A549 (cell line): ENCODE data around the gene NUDC. TPM values are rescaled to one million over a fixed set of nuclear protein-coding genes. Genes with fewer than 3 reads are reported as not detected.

Experiments
- ATAC-seq, 2 experiments: fragments of 200-7000 bp in 1 of 2; fragments of >200 bp in 1 of 2; cut with Nextera tagmentation in 1 of 2; cut with Tn5 transposase in 1 of 2; 3 replicates each; pipeline versions ENCODE4 v1.8.0 to v1.9.1; 2018 to 2020; ENCODE audit warnings: mild to moderate bottlenecking in 1 of 2, moderate library complexity in 1 of 2
- CTCF ChIA-PET: fragments of 300-600 bp; sonication (Branson Sonifier 250); formaldehyde crosslinking; extraction: SDS; loops from one replicate; lab custom pipeline; 2021; ENCODE audit warnings: antibody characterized with exemption, inconsistent platforms; lab: Yijun Ruan, JAX
- POLR2A ChIA-PET: fragments of 350-600 bp; formaldehyde crosslinking; extraction: SDS; loops from one replicate; lab custom pipeline; 2021; ENCODE audit warnings: antibody characterized with exemption, inconsistent platforms; lab: Yijun Ruan, JAX
- DNase-seq, 2 experiments: peaks; one replicate each; pipeline versions ENCODE4 v3.0.0 to v3.0.0-alpha.2; 2011 to 2016; ENCODE audit warnings: low read depth in 1 of 2, low spot score in 1 of 2
- FAIRE-seq: peaks from 2 replicates; lab custom pipeline; 2011; peaks lifted over from hg19 to GRCh38; lab: Jason Lieb, UNC
- H3K27ac ChIP-seq, 2 experiments: fragments of >200 bp; sonication (Bioruptor Twin); formaldehyde crosslinking; 3 replicates each; pipeline ENCODE4 v1.5.1; 2016 to 2017
- H3K4me1 ChIP-seq: fragments of >200 bp; sonication (Bioruptor Twin); formaldehyde crosslinking; 3 replicates; pipeline ENCODE4 v1.6.1; 2016
- H3K4me2 ChIP-seq: fragments of >200 bp; sonication (Bioruptor Twin); formaldehyde crosslinking; 3 replicates; pipeline ENCODE4 v1.6.1; 2016
- H3K4me3 ChIP-seq: fragments of >200 bp; sonication (Bioruptor Twin); formaldehyde crosslinking; 3 replicates; pipeline ENCODE4 v1.5.1; 2016
- H3K9me3 ChIP-seq: fragments of >200 bp; sonication (Bioruptor Twin); formaldehyde crosslinking; 3 replicates; pipeline ENCODE4 v1.6.1; 2016
- CEBPB ChIP-seq, 2 experiments: fragments of >200 bp in 1 of 2; sonication (Bioruptor Twin) in 1 of 2; formaldehyde crosslinking in 1 of 2; IDR thresholded peaks; 2 replicates each; pipeline ENCODE4 v1.6.1; 2012 to 2016
- CHD4 ChIP-seq: fragments of 200-600 bp; sonication (generic); IDR thresholded peaks from 2 replicates; pipeline ENCODE4 v1.6.1; 2016; ENCODE audit warnings: antibody characterized with exemption, mild to moderate bottlenecking, borderline replicate concordance
- EHF ChIP-seq: fragments of 250-450 bp; sonication (Bioruptor Pico); IDR thresholded peaks from 2 replicates; pipeline ENCODE4 v1.5.0; 2020; ENCODE audit warnings: mild to moderate bottlenecking
- ESRRA ChIP-seq: fragments of 150-350 bp; IDR thresholded peaks from 2 replicates; pipeline ENCODE4 v1.6.1; 2014; ENCODE audit warnings: mild to moderate bottlenecking, low read length, borderline replicate concordance
- FOSL2 ChIP-seq, 2 experiments: fragments of 450-650 bp in 1 of 2; fragments of >200 bp in 1 of 2; sonication (Bioruptor Twin) in 1 of 2; formaldehyde crosslinking; IDR thresholded peaks; 2 replicates each; pipeline versions ENCODE4 v1.5.0 to v1.6.1; 2016 to 2020; ENCODE audit warnings: mild to moderate bottlenecking in 1 of 2, moderate library complexity in 1 of 2
- GATA3 ChIP-seq: IDR thresholded peaks from 2 replicates; pipeline ENCODE4 v1.6.1; 2012; ENCODE audit warnings: borderline replicate concordance
- HOXA7 ChIP-seq: fragments of 250-450 bp; sonication (Bioruptor Pico); IDR thresholded peaks from 2 replicates; pipeline ENCODE4 v1.5.0; 2020; ENCODE audit warnings: mild to moderate bottlenecking, moderate library complexity
- HOXB13 ChIP-seq: fragments of 250-450 bp; sonication (Bioruptor Pico); IDR thresholded peaks from 2 replicates; pipeline ENCODE4 v1.5.0; 2020; ENCODE audit warnings: low read depth, mild to moderate bottlenecking, moderate library complexity
- JUNB ChIP-seq: fragments of >200 bp; sonication (Bioruptor Twin); formaldehyde crosslinking; IDR thresholded peaks from 2 replicates; pipeline ENCODE4 v1.6.1; 2016
- KDM1A ChIP-seq: fragments of 200-600 bp; sonication (generic); IDR thresholded peaks from 2 replicates; pipeline ENCODE4 v1.6.1; 2016; ENCODE audit warnings: low read depth, mild to moderate bottlenecking
- KDM5A ChIP-seq: fragments of 200-600 bp; sonication (generic); IDR thresholded peaks from 2 replicates; pipeline ENCODE4 v1.6.1; 2016; ENCODE audit warnings: antibody characterized with exemption, mild to moderate bottlenecking
- MAZ ChIP-seq: fragments of 150-350 bp; IDR thresholded peaks from 2 replicates; pipeline ENCODE4 v1.6.1; 2014; ENCODE audit warnings: antibody characterized with exemption, low read depth, low read length, borderline replicate concordance
- MYC ChIP-seq: IDR thresholded peaks from 2 replicates; pipeline ENCODE4 v1.6.1; 2012; ENCODE audit warnings: mild to moderate bottlenecking, inconsistent platforms, low read length, improper control_type of control experiment, borderline replicate concordance
- NFE2L2 ChIP-seq: fragments of 150-350 bp; conservative IDR thresholded peaks from 2 replicates; pipeline ENCODE4 v1.6.1; 2014; ENCODE audit warnings: low read length
- NR3C1 ChIP-seq: fragments of >200 bp; sonication (Bioruptor Twin); formaldehyde crosslinking; IDR thresholded peaks from 3 replicates; pipeline ENCODE4 v1.6.1; 2017
- PHF8 ChIP-seq: fragments of 200-600 bp; sonication (generic); IDR thresholded peaks from 2 replicates; pipeline ENCODE4 v1.6.1; 2016; ENCODE audit warnings: low read depth, mild to moderate bottlenecking, antibody characterized with exemption, moderate library complexity, borderline replicate concordance
- RAD21 ChIP-seq, 2 experiments: fragments of >200 bp in 1 of 2; sonication (Bioruptor Twin) in 1 of 2; formaldehyde crosslinking in 1 of 2; IDR thresholded peaks in 1 of 2; conservative IDR thresholded peaks in 1 of 2; 2 replicates in 1 of 2; 3 replicates in 1 of 2; pipeline ENCODE4 v1.6.1; 2012 to 2018; ENCODE audit warnings: inconsistent platforms in 1 of 2
- RARB ChIP-seq: fragments of 250-450 bp; sonication (Bioruptor Pico); IDR thresholded peaks from 2 replicates; pipeline ENCODE4 v1.8.0; 2021; ENCODE audit warnings: mild to moderate bottlenecking, moderate library complexity
- RCOR1 ChIP-seq: fragments of 150-350 bp; IDR thresholded peaks from 2 replicates; pipeline ENCODE4 v1.6.1; 2014; ENCODE audit warnings: antibody characterized with exemption, low read length, low read depth
- RFX5 ChIP-seq: fragments of 450-650 bp; IDR thresholded peaks from 2 replicates; pipeline ENCODE4 v1.7.1; 2014; ENCODE audit warnings: antibody characterized with exemption, mild to moderate bottlenecking, moderate library complexity
- TP53 ChIP-seq: fragments of 250-450 bp; sonication (Bioruptor Pico); IDR thresholded peaks from 2 replicates; pipeline ENCODE4 v1.5.0; 2021; ENCODE audit warnings: mild to moderate bottlenecking, moderate library complexity
- ZC3H11A ChIP-seq: fragments of 450-650 bp; IDR thresholded peaks from 2 replicates; pipeline ENCODE4 v1.6.1; 2014; ENCODE audit warnings: antibody characterized with exemption, mild to moderate bottlenecking
- ZNF302 ChIP-seq: fragments of 250-450 bp; sonication (Bioruptor Pico); IDR thresholded peaks from 2 replicates; pipeline ENCODE4 v1.9.0; 2021; ENCODE audit warnings: inconsistent platforms, mild to moderate bottlenecking, moderate library complexity
- WGBS: methylation state at CpG from one replicate; pipeline ENCODE4 v1.1.6; 2017; ENCODE audit errors: missing lambda C conversion rate; 5-methylcytosine and 5-hydroxymethylcytosine counted together
- polyA plus RNA-seq, 4 experiments: library from polyadenylated mRNA; depleted of rRNA in 3 of 4; stranded (reverse); fragments of >200 nt; fragmentation: RNase III in 1 of 4; extraction: RNeasy Plus Mini Kit Qiagen cat#74134 plus additional on column Dnase treatment in 1 of 4; gene quantifications; 2 replicates in 3 of 4; 3 replicates in 1 of 4; pipeline ENCODE4 v1.2.3, GENCODE V29; 2011 to 2017
- TF ChIP-seq, protein P1 (sequence below): fragments of >200 bp; sonication (Bioruptor Twin); formaldehyde crosslinking; IDR thresholded peaks from 3 replicates; pipeline ENCODE4 v1.5.1; 2016
- TF ChIP-seq, protein P2 (sequence below): IDR thresholded peaks from 2 replicates; pipeline ENCODE4 v1.6.1; 2012

NUDC gene
- polyA plus RNA-seq, 2 of the 4 experiments (the other 2 are of a cell fraction) = 79.0 to 133 TPM

DNA sequence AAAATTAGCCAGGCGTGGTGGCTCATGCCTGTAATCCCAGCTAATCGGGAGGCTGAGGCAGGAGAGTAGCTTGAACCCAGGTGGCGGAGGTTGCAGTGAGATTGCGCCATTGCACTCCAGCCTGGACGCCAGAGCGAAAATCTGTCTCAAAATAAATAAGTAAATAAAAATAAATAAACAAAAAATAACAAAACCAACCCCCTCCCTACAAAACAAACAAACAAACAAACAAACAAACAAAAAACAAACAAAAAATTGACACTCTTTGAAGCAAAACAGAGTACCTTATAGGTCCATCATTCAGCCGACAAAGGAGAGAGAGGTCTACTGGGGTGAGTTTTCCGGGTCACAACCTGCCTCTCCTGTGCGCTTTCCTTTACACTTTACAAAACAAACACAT, 44.1 kb downstream of the NUDC start:
- no peaks in the 10 kb centered on the region for H3K9me3 ChIP-seq
- 92% methylated on average over 9 of the region's 9 CpGs for WGBS
- peaks cover 39% of the 10 kb centered on the region for H3K4me1 ChIP-seq
- ChIA-PET POLR2A (no interaction called here), CTCF (interaction anchor here (2.0 to 5.6 kb wide), 8 partner anchors 9 to 72 kb away, joined by 9 to 188 read pairs (median 38); partner anchors contain the start of genes TENT5B and TRNP1)
- no peak overlapping the region for H3K4me2 ChIP-seq
- no peak for TF ChIP-seq RCOR1
- TF ChIP-seq, protein P1, sequence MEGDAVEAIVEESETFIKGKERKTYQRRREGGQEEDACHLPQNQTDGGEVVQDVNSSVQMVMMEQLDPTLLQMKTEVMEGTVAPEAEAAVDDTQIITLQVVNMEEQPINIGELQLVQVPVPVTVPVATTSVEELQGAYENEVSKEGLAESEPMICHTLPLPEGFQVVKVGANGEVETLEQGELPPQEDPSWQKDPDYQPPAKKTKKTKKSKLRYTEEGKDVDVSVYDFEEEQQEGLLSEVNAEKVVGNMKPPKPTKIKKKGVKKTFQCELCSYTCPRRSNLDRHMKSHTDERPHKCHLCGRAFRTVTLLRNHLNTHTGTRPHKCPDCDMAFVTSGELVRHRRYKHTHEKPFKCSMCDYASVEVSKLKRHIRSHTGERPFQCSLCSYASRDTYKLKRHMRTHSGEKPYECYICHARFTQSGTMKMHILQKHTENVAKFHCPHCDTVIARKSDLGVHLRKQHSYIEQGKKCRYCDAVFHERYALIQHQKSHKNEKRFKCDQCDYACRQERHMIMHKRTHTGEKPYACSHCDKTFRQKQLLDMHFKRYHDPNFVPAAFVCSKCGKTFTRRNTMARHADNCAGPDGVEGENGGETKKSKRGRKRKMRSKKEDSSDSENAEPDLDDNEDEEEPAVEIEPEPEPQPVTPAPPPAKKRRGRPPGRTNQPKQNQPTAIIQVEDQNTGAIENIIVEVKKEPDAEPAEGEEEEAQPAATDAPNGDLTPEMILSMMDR = no peak
- TF ChIP-seq HOXB13 (CRISPR knock-in tag) = no peak
- no peak for TF ChIP-seq NFE2L2
- no peak for TF ChIP-seq RFX5
- TF ChIP-seq CHD4 = no peak
- TF ChIP-seq FOSL2 (IDR thresholded peaks at IDR 0.05) = no peak
- TF ChIP-seq FOSL2 (CRISPR knock-in tag; IDR thresholded peaks at IDR 0.05) = no peak
- no peak for TF ChIP-seq EHF (CRISPR knock-in tag)
- DNase-seq (no peak), FAIRE-seq (no peak), ATAC-seq (no peak)
- no peak overlapping the region for H3K4me3 ChIP-seq
- H3K27ac ChIP-seq = peak overlapping the region in 1 of 2 experiments; percentile 48; a peak in 3 of 6 replicates

DNA sequence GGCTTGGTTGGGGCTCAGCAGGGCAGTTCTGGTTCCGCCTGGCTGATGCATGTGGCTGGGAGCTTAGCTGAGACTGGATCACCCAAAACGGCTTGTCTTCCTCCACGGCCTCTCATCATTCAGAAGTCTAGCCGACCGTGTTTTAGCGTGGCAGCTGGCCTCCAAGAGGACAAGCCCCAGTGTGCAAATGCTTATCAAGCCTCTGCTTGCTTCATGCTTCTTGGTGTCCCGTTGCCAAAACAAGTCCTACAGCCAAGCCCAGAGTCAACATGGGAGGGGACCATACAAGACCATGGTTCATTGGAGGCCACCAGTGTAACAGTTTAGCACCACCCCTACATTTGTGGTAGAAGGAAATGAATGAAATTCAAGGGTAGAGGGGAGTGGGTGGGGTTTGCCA, 49.3 kb downstream of the NUDC start:
- ChIA-PET POLR2A (no interaction called here), CTCF (interaction anchor here (5.6 kb wide), 1 partner anchor 16 kb away, joined by 78 read pairs; no protein-coding TSS in a partner anchor)
- Histone ChIP-seq H3K27ac (peak overlapping the region; percentile 20 to 73; a peak in 4 of 6 replicates), H3K4me3 (no peak overlapping the region), H3K4me2 (no peak overlapping the region), H3K9me3 (no peaks in the 10 kb centered on the region), H3K4me1 (peaks cover 32% of the 10 kb centered on the region)
- ATAC-seq = peak in 1 of 2 experiments; percentile 33; a peak in 3 of 6 replicates
- no peak for TF ChIP-seq TP53
- TF ChIP-seq RAD21 (conservative IDR thresholded peaks at IDR 0.05 in 1 of 2, IDR thresholded peaks at IDR 0.05 in 1 of 2) = no peak
- TF ChIP-seq JUNB = no peak
- no peak for TF ChIP-seq RARB (CRISPR knock-in tag)
- TF ChIP-seq, protein P2, sequence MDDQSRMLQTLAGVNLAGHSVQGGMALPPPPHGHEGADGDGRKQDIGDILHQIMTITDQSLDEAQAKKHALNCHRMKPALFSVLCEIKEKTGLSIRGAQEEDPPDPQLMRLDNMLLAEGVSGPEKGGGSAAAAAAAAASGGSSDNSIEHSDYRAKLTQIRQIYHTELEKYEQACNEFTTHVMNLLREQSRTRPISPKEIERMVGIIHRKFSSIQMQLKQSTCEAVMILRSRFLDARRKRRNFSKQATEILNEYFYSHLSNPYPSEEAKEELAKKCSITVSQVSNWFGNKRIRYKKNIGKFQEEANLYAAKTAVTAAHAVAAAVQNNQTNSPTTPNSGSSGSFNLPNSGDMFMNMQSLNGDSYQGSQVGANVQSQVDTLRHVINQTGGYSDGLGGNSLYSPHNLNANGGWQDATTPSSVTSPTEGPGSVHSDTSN = no peak
- TF ChIP-seq ZNF302 (CRISPR knock-in tag) = no peak
- no peak for TF ChIP-seq KDM5A
- no peak for TF ChIP-seq CHD4
- TF ChIP-seq MAZ = no peak
- TF ChIP-seq HOXA7 (CRISPR knock-in tag) = no peak
- TF ChIP-seq NR3C1 = no peak
- no peak for TF ChIP-seq PHF8
- TF ChIP-seq CEBPB (IDR thresholded peaks at IDR 0.05) = no peak
- 62% methylated on average over 7 of the region's 7 CpGs for WGBS
- DNase-seq = peak in 1 of 2 experiments; percentile 61
- no peak for FAIRE-seq

DNA sequence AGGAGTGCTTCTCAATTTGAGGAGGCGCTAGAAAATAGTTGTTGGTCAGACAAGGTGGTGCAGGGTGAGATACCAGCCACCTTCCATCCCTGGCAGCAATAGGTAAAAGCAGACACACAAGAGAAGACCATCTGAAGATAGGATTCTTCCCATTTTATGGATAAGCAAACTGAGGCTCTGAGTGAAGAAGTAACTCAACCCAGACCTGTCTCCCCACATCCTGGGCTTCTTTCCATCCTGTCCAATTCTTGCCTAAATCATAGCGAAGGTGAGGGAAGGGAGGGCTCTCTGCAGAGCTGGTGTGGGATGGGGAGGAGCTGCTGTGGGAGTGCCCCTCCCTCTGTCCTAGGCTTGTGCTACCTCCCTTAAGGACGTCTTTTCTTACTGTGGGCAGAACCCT, 50.0 kb downstream of the NUDC start:
- H3K4me1 ChIP-seq = peaks cover 32% of the 10 kb centered on the region
- H3K27ac ChIP-seq = peak overlapping the region in 1 of 2 experiments; percentile 73; a peak in 4 of 6 replicates
- peak; percentile 80 for TF ChIP-seq CHD4
- TF ChIP-seq GATA3 = no peak
- no peak for TF ChIP-seq MYC
- TF ChIP-seq ESRRA = no peak
- no peak for TF ChIP-seq ZC3H11A
- TF ChIP-seq KDM1A = peak; percentile 86; the same call in 1 of the 2 replicates
- no peak for TF ChIP-seq KDM5A
- CTCF ChIA-PET = interaction anchor here (1.5 to 2.9 kb wide), 2 partner anchors 25 to 29 kb away, joined by 4 to 14 read pairs; no protein-coding TSS in a partner anchor
- H3K4me2 ChIP-seq = no peak overlapping the region
- POLR2A ChIA-PET = interaction anchor here (0.7 kb wide), 1 partner anchor 22 kb away, joined by 3 read pairs; the partner anchor contains the start of gene TRNP1
- ATAC-seq (no peak), DNase-seq (no peak), FAIRE-seq (no peak)
- H3K4me3 ChIP-seq = no peak overlapping the region
- WGBS = 84% methylated on average over 3 of the region's 3 CpGs
- no peaks in the 10 kb centered on the region for H3K9me3 ChIP-seq
